Colonic mucosa (tissue), 4 donors: ENCODE measurements around the gene MYO9B. TPM values are rescaled to one million over a fixed set of nuclear protein-coding genes. Genes with fewer than 3 reads are reported as not detected.

Source experiments
- DNase-seq: peaks from one replicate; pipeline ENCODE4 v3.0.0-alpha.2; 2020
- H3K27ac ChIP-seq: fragments of 200-600 bp; one replicate; pipeline ENCODE4 v1.8.0; 2021
- H3K27me3 ChIP-seq: fragments of 200-600 bp; one replicate; pipeline ENCODE4 v1.8.0; 2021
- H3K36me3 ChIP-seq: fragments of 200-600 bp; one replicate; pipeline ENCODE4 v1.8.0; 2021
- H3K4me1 ChIP-seq: fragments of 200-600 bp; one replicate; pipeline ENCODE4 v1.8.0; 2021; ENCODE audit warnings: mild to moderate bottlenecking
- H3K4me3 ChIP-seq: fragments of 200-600 bp; one replicate; pipeline ENCODE4 v1.8.0; 2021
- H3K9ac ChIP-seq, 2 donors: one replicate each; pipeline ENCODE4 v1.7.0; 2013; ENCODE audit warnings: control low read depth in 2 of 2, low read depth in 2 of 2, low read length in 2 of 2
- H3K9me3 ChIP-seq: fragments of 200-600 bp; one replicate; pipeline ENCODE4 v1.8.0; 2021
- intact Hi-C: fragments of 100-400 bp; cut with DNase I; formaldehyde crosslinking; loops from one replicate; pipeline ENCODE4 v1.14.1; 2022
- total RNA-seq, 2 donors: library from RNA; stranded (reverse); fragmentation: NEBNext Ultra II Directional in 1 of 2; extraction: Animal tissue kit (Norgen Biotek cat#: 25700) in 1 of 2; gene quantifications; one replicate each; pipeline ENCODE4 v1.2.1, GENCODE V29; 2021
- TF ChIP-seq, protein P1 (sequence below): fragments of 200-600 bp; IDR thresholded peaks from one replicate; pipeline ENCODE4 v1.8.0; 2022; ENCODE audit warnings: antibody characterized with exemption, mild to moderate bottlenecking
- donor health status: healthy.
- donor health status: DM: no; HTN: no; CAD: no.
- donor health status: DM: no; HTN: no; CAD: no.

MYO9B gene, protein sequence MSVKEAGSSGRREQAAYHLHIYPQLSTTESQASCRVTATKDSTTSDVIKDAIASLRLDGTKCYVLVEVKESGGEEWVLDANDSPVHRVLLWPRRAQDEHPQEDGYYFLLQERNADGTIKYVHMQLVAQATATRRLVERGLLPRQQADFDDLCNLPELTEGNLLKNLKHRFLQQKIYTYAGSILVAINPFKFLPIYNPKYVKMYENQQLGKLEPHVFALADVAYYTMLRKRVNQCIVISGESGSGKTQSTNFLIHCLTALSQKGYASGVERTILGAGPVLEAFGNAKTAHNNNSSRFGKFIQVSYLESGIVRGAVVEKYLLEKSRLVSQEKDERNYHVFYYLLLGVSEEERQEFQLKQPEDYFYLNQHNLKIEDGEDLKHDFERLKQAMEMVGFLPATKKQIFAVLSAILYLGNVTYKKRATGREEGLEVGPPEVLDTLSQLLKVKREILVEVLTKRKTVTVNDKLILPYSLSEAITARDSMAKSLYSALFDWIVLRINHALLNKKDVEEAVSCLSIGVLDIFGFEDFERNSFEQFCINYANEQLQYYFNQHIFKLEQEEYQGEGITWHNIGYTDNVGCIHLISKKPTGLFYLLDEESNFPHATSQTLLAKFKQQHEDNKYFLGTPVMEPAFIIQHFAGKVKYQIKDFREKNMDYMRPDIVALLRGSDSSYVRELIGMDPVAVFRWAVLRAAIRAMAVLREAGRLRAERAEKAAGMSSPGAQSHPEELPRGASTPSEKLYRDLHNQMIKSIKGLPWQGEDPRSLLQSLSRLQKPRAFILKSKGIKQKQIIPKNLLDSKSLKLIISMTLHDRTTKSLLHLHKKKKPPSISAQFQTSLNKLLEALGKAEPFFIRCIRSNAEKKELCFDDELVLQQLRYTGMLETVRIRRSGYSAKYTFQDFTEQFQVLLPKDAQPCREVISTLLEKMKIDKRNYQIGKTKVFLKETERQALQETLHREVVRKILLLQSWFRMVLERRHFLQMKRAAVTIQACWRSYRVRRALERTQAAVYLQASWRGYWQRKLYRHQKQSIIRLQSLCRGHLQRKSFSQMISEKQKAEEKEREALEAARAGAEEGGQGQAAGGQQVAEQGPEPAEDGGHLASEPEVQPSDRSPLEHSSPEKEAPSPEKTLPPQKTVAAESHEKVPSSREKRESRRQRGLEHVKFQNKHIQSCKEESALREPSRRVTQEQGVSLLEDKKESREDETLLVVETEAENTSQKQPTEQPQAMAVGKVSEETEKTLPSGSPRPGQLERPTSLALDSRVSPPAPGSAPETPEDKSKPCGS (N-terminal part only)
- 10 to 100 TPM; 56.5 to 89.2 TPM for total RNA-seq

- intact Hi-C loops = no loop called here
- TF ChIP-seq, protein P1, sequence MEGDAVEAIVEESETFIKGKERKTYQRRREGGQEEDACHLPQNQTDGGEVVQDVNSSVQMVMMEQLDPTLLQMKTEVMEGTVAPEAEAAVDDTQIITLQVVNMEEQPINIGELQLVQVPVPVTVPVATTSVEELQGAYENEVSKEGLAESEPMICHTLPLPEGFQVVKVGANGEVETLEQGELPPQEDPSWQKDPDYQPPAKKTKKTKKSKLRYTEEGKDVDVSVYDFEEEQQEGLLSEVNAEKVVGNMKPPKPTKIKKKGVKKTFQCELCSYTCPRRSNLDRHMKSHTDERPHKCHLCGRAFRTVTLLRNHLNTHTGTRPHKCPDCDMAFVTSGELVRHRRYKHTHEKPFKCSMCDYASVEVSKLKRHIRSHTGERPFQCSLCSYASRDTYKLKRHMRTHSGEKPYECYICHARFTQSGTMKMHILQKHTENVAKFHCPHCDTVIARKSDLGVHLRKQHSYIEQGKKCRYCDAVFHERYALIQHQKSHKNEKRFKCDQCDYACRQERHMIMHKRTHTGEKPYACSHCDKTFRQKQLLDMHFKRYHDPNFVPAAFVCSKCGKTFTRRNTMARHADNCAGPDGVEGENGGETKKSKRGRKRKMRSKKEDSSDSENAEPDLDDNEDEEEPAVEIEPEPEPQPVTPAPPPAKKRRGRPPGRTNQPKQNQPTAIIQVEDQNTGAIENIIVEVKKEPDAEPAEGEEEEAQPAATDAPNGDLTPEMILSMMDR = no peak
- no peaks in the 10 kb centered on the region for H3K9me3 ChIP-seq
- H3K4me1 ChIP-seq = peaks cover 6% of the 10 kb centered on the region
- H3K27me3 ChIP-seq = no peaks in the 10 kb centered on the region
- H3K9ac ChIP-seq = peak within 1 kb of the TSS; percentile 95 to 96
- peak; percentile 100 for DNase-seq
- peak within 1 kb of the TSS; percentile 62 for H3K27ac ChIP-seq
- H3K36me3 ChIP-seq = no peaks in the 10 kb centered on the region
- H3K4me3 ChIP-seq = peak within 1 kb of the TSS; percentile 62
These were observed at the start of gene MYO9B, which contains the start of gene HAUS8 for GRCh38 chr19:17075035-17075863. Gene MYO9B (plus strand): TSS chr19:17075777. CDS start chr19:17101718, 25,941 bp downstream. Gene HAUS8 (minus strand): TSS chr19:17075452. CDS start chr19:17075422, 30 bp downstream.

- peak overlapping the region; percentile 11 for H3K4me3 ChIP-seq
- H3K27me3 ChIP-seq = peaks cover 20% of the 10 kb centered on the region
- no peaks in the 10 kb centered on the region for H3K4me1 ChIP-seq
- TF ChIP-seq, protein P1 = no peak
- intact Hi-C loops = no loop called here
- no peak overlapping the region for H3K27ac ChIP-seq
- H3K9me3 ChIP-seq = no peaks in the 10 kb centered on the region
- no peak for DNase-seq
- H3K36me3 ChIP-seq = no peaks in the 10 kb centered on the region
- no peak overlapping the region for H3K9ac ChIP-seq
These were observed 49.5 kb upstream of the MYO9B start for GRCh38 chr19:17025991-17026658.

DNA sequence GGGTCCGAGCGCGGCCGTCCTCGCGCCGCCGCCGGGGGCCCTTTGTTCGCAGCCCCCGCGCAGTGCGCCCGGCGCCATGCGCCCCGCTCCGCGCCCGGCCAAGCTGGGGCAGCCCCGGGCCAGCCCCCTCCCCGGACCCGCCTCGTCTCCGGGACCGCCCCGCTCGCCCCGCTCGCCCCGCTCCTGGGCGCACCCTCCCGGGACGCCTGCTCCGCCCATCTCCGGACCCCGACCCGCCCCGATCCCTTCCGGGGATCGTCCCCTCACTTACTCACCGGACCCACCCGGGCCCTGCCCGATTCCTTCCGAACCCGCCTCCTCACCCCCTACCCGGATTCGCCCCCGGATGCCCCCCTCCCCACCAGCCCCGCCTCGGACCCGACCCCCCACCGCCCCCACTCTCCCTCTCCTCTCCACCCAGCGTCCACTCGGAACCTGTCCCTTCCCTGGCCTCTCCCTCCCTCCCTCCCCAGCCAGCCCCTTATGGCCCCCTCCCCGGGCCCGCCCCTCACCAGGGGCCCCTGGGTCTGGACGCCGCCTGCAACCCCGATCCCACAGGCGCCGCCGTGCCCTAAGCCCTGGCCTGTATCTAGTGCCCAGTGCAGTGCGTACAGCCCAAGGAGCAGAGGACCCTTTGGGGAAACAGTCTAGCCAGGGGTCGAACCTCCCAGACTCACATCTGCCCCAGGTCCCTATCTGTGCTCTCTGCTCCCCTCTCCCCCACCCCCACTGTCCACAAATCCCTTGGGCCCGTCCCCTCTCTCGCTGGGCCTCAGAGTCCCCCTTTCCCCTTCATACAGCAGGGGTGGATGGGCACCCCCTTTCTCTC lies 48.7 kb upstream of the MYO9B start, which contains the start of gene CPAMD8:
Gene CPAMD8 (minus strand): TSS at position 105 of the 829 bp plus-strand sequence. CDS start 168 bp downstream, outside the sequence.
- Histone ChIP-seq H3K27ac (no peak within 1 kb of the TSS), H3K27me3 (peaks cover 20% of the 10 kb centered on the region), H3K4me1 (no peaks in the 10 kb centered on the region), H3K4me3 (peak within 1 kb of the TSS; percentile 11), H3K36me3 (no peaks in the 10 kb centered on the region), H3K9me3 (no peaks in the 10 kb centered on the region), H3K9ac (no peak within 1 kb of the TSS)
- intact Hi-C loops = no loop called here
- DNase-seq = no peak
- TF ChIP-seq, protein P1 = no peak

DNA sequence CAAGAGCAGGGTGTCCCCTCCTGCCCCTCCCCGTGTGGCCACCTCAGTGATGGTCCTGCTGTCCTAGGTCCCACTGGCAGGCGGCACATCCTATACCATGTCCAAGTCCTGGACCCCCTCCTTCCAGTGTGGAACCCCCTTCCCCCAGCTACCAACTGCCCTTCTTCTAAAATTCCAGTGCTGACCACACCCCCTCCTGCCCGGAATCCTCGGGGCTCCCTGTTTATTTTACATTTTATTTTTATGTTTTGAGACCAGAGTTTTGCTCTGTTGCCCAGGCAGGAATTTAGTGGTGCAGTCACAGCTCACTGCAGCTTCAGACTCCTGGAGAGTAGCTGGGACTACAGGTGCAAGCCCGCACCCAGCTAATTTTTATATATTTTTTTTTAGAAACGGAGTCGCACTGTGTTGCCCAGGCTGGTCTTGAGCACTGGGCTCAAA lies 48.0 kb upstream of the MYO9B start:
- peaks cover 20% of the 10 kb centered on the region for H3K27me3 ChIP-seq

More for the DNA sequence above, 48.0 kb upstream of the MYO9B start:
- intact Hi-C loops = no loop called here
- no peak overlapping the region for H3K4me3 ChIP-seq
- no peak overlapping the region for H3K9ac ChIP-seq
- TF ChIP-seq, protein P1 = no peak
- no peaks in the 10 kb centered on the region for H3K4me1 ChIP-seq
- H3K36me3 ChIP-seq = no peaks in the 10 kb centered on the region
- no peak for DNase-seq
- no peaks in the 10 kb centered on the region for H3K9me3 ChIP-seq
- no peak overlapping the region for H3K27ac ChIP-seq
